Adrenal gland (tissue), 12 donors: ENCODE results near the gene PRDM16. TPM values are rescaled to one million over a fixed set of nuclear protein-coding genes. Genes with fewer than 3 reads are reported as not detected.

Source experiments
- DNase-seq, 7 donors: peaks; one replicate each; pipeline ENCODE4 v3.0.0-alpha.2; 2019 to 2020
- H3K27ac ChIP-seq, 5 donors: fragments of 200-600 bp; sonication (generic) in 4 of 5; 1 replicate in 3 of 5; 2 replicates in 2 of 5; pipeline versions ENCODE4 v1.5.1 to v1.8.0; 2016 to 2020; ENCODE audit warnings: mild to moderate bottlenecking in 1 of 5
- H3K27me3 ChIP-seq: fragments of 200-600 bp; 2 replicates; pipeline ENCODE4 v1.8.0; 2021
- H3K36me3 ChIP-seq, 2 donors: fragments of 200-600 bp; replicated peaks in 1 of 2; 1 replicate in 1 of 2; 2 replicates in 1 of 2; pipeline versions ENCODE4 v1.5.1 to v1.8.0; 2018 to 2022
- H3K4me1 ChIP-seq, 2 donors: fragments of 200-600 bp; replicated peaks in 1 of 2; 1 replicate in 1 of 2; 2 replicates in 1 of 2; pipeline versions ENCODE4 v1.5.1 to v1.8.0; 2018 to 2021
- H3K4me3 ChIP-seq, 4 donors: fragments of 200-600 bp; sonication (generic) in 3 of 4; one replicate each; pipeline ENCODE4 v1.5.1; 2016 to 2018
- H3K9me3 ChIP-seq, 3 donors: fragments of 200-600 bp; sonication (generic) in 1 of 3; replicated peaks in 1 of 3; 1 replicate in 2 of 3; 2 replicates in 1 of 3; pipeline versions ENCODE4 v1.5.1 to v1.8.0; 2016 to 2021
- CTCF ChIP-seq, 6 experiments: fragments of 450-650 bp in 4 of 6; fragments of 200-600 bp in 2 of 6; sonication (generic) in 1 of 6; IDR thresholded peaks; 1 replicate in 5 of 6; 2 replicates in 1 of 6; pipeline versions ENCODE4 v1.5.1 to v1.8.0; 2016 to 2021; ENCODE audit warnings: antibody characterized with exemption in 6 of 6, mild to moderate bottlenecking in 2 of 6, moderate library complexity in 1 of 6
- POLR2A ChIP-seq, 2 donors: fragments of 450-650 bp; IDR thresholded peaks; one replicate each; pipeline ENCODE4 v1.6.1; 2017; ENCODE audit warnings: antibody characterized with exemption in 2 of 2, mild to moderate bottlenecking in 2 of 2, moderate library complexity in 1 of 2
- WGBS, 4 donors: extraction: QIAGEN DNeasy Blood & Tissue Kit in 2 of 4; methylation state at CpG; one replicate each; pipeline versions ENCODE4 v1.1.5 to v1.1.7; 2013 to 2017; 5-methylcytosine and 5-hydroxymethylcytosine counted together
- intact Hi-C, 2 donors: fragments of 100-400 bp; cut with DNase I; formaldehyde crosslinking; loops; one replicate each; pipeline versions ENCODE4 v1.14.1 to v1.15.0; 2022 to 2023
- polyA plus RNA-seq, 3 donors: library from polyadenylated mRNA; stranded (reverse); fragments of 200-250 nt in 2 of 3; fragments of 350-450 nt in 1 of 3; fragmentation: Illumina TruSeq in 1 of 3; extraction: RNeasy Lipid Tissue Mini Kit (QIAGEN cat#74804) in 1 of 3; gene quantifications; one replicate each; pipeline ENCODE4 v1.2.3, GENCODE V29; 2013 to 2014
- total RNA-seq, 9 donors: library from RNA; depleted of rRNA in 4 of 9; stranded (reverse); fragments of >200 nt in 4 of 9; fragments of 120-200 nt in 1 of 9; fragmentation: NEBNext Ultra II Directional in 1 of 9; extraction: Animal tissue kit (Norgen Biotek cat#: 25700) in 1 of 9; gene quantifications; one replicate each; pipeline versions ENCODE4 v1.1.0 to v1.2.4, GENCODE V29; 2013 to 2023
- donor health status: healthy with polysubstance abuse.
- donor health status: Bipolar disorder and iron deficiency.
- donor health status: DM: yes; HTN: yes; CAD: no.
- donor health status: DM: no; HTN: no; CAD: no.
- donor health status: DM: no; HTN: no; CAD: no.
- donor health status: DM: yes; HTN: yes; CAD: no.

PRDM16 gene
- total and polyA plus RNA-seq, 12 donors = 0.04 to 2.8 (median 0.61) TPM; not detected in 1

GRCh38 chr1:3106216-3106615 is 37.2 kb downstream of the PRDM16 start:
- Histone ChIP-seq H3K27ac (no peak overlapping the region), H3K36me3 (no peaks in the 10 kb centered on the region), H3K4me3 (no peak overlapping the region), H3K4me1 (no peaks in the 10 kb centered on the region), H3K9me3 (no peaks in the 10 kb centered on the region), H3K27me3 (no peaks in the 10 kb centered on the region)
- no peak for DNase-seq
- TF ChIP-seq POLR2A (IDR thresholded peaks at IDR 0.05) (no peak), CTCF (IDR thresholded peaks at IDR 0.05) (no peak)
- intact Hi-C loops = no loop called here
- WGBS, 4 donors = 83 to 91% (median 87%) methylated on average over 8 of the region's 8 CpGs

GRCh38 chr1:3107201-3107600 is 38.2 kb downstream of the PRDM16 start:
- Histone ChIP-seq H3K4me1 (no peaks in the 10 kb centered on the region), H3K4me3 (no peak overlapping the region), H3K9me3 (no peaks in the 10 kb centered on the region), H3K27me3 (no peaks in the 10 kb centered on the region), H3K27ac (no peak overlapping the region), H3K36me3 (no peaks in the 10 kb centered on the region)
- intact Hi-C loops = no loop called here
- WGBS, 4 donors = 84 to 90% (median 86%) methylated on average over 7 of the region's 7 CpGs
- no peak for DNase-seq
- TF ChIP-seq POLR2A (IDR thresholded peaks at IDR 0.05) (no peak), CTCF (IDR thresholded peaks at IDR 0.05) (no peak)

GRCh38 chr1:3109355-3109754 is 40.4 kb downstream of the PRDM16 start:
- H3K27me3 ChIP-seq = no peaks in the 10 kb centered on the region
- H3K27ac ChIP-seq = no peak overlapping the region
- H3K9me3 ChIP-seq = no peaks in the 10 kb centered on the region
- no peaks in the 10 kb centered on the region for H3K36me3 ChIP-seq
- no peak for DNase-seq
- H3K4me3 ChIP-seq = no peak overlapping the region
- H3K4me1 ChIP-seq = no peaks in the 10 kb centered on the region
- WGBS, 4 donors = 44 to 65% (median 53%) methylated on average over 10 to 12 of the region's 12 CpGs
- TF ChIP-seq POLR2A (IDR thresholded peaks at IDR 0.05) = no peak
- no peak for TF ChIP-seq CTCF (IDR thresholded peaks at IDR 0.05)
- intact Hi-C loops = no loop called here

- DNase-seq = no peak
- no peaks in the 10 kb centered on the region for H3K4me1 ChIP-seq
- WGBS, 4 donors = 69 to 80% (median 78%) methylated on average over 34 to 35 of the region's 36 CpGs
- H3K9me3 ChIP-seq = no peaks in the 10 kb centered on the region
- no peak for TF ChIP-seq POLR2A (IDR thresholded peaks at IDR 0.05)
- no peak for TF ChIP-seq CTCF (IDR thresholded peaks at IDR 0.05)
- H3K27ac ChIP-seq = no peak overlapping the region
- H3K36me3 ChIP-seq = no peaks in the 10 kb centered on the region
- intact Hi-C loops = no loop called here
- no peaks in the 10 kb centered on the region for H3K27me3 ChIP-seq
- H3K4me3 ChIP-seq = no peak overlapping the region
These were observed 42.5 kb downstream of the PRDM16 start for GRCh38 chr1:3111348-3112021.
